B cell (primary cell): ENCODE measurements around the gene SMCO1. TPM values are rescaled to one million over a fixed set of nuclear protein-coding genes. Genes with fewer than 3 reads are reported as not detected.

Experiments used
- ATAC-seq: fragments of 200-7000 bp; cut with Tn5 transposase; one replicate; pipeline ENCODE4 v1.10.0; 2021; ENCODE audit warnings: low read depth, mild to moderate bottlenecking, moderate number of reproducible peaks, moderate library complexity
- CTCF ChIA-PET: fragments of 350-600 bp; sonication (Branson Sonifier 250); formaldehyde crosslinking; loops from one replicate; lab custom pipeline; 2021; ENCODE audit warnings: antibody characterized with exemption, inconsistent platforms; lab: Charles Lee
- POLR2A ChIA-PET: fragments of 350-600 bp; sonication (Branson Sonifier 250); formaldehyde crosslinking; loops from one replicate; lab custom pipeline; 2021; ENCODE audit warnings: antibody characterized with exemption; lab: Charles Lee
- DNase-seq: peaks from one replicate; pipeline ENCODE4 v3.0.0; 2013
- H2AFZ ChIP-seq: 2 replicates; pipeline ENCODE4 v1.6.1; 2012; ENCODE audit warnings: mild to moderate bottlenecking, low read depth, low read length; ENCODE audit not compliant: insufficient read depth, poor library complexity, severe bottlenecking
- H3K27ac ChIP-seq, 2 donors: 1 replicate in 1 of 2; 2 replicates in 1 of 2; pipeline ENCODE4 v1.5.1; 2012 to 2013; ENCODE audit warnings: low read length in 2 of 2, mild to moderate bottlenecking in 2 of 2, moderate library complexity in 1 of 2
- H3K27me3 ChIP-seq, 4 experiments: fragments of 200-600 bp in 1 of 4; sonication (generic) in 1 of 4; replicated peaks in 1 of 4; 1 replicate in 2 of 4; 2 replicates in 2 of 4; pipeline versions ENCODE4 v1.6.1 to v1.7.0; 2013 to 2016; ENCODE audit warnings: low read length in 3 of 4, mild to moderate bottlenecking in 2 of 4, mixed read lengths in 1 of 4, moderate library complexity in 1 of 4; ENCODE audit not compliant: insufficient read depth in 4 of 4, control insufficient read depth in 3 of 4; ENCODE audit errors: control extremely low read depth in 1 of 4
- H3K36me3 ChIP-seq, 2 experiments: replicated peaks in 1 of 2; 1 replicate in 1 of 2; 2 replicates in 1 of 2; pipeline versions ENCODE4 v1.6.1 to v1.7.1; 2013; ENCODE audit warnings: low read length in 1 of 2; ENCODE audit not compliant: insufficient read depth in 2 of 2, control insufficient read depth in 1 of 2; ENCODE audit errors: control extremely low read depth in 1 of 2, extremely low read depth in 1 of 2
- H3K4me1 ChIP-seq, 2 donors: fragments of 200-600 bp in 1 of 2; sonication (generic) in 1 of 2; 1 replicate in 1 of 2; 2 replicates in 1 of 2; pipeline versions ENCODE4 v1.5.1 to v1.6.1; 2013 to 2017; ENCODE audit warnings: low read length in 2 of 2; ENCODE audit not compliant: control insufficient read depth in 2 of 2, insufficient read depth in 2 of 2
- H3K4me2 ChIP-seq: replicated peaks from 2 replicates; pipeline ENCODE3; 2012; ENCODE audit warnings: mild to moderate bottlenecking, low read depth, low read length; ENCODE audit not compliant: poor library complexity, severe bottlenecking
- H3K4me3 ChIP-seq, 5 experiments: fragments of 200-600 bp in 1 of 5; sonication (generic) in 1 of 5; 1 replicate in 3 of 5; 2 replicates in 2 of 5; pipeline versions ENCODE4 v1.5.1 to v1.7.0; 2011 to 2016; ENCODE audit warnings: low read length in 4 of 5, mild to moderate bottlenecking in 4 of 5, low read depth in 2 of 5, control low read depth in 1 of 5, moderate library complexity in 1 of 5; ENCODE audit not compliant: insufficient read depth in 1 of 5; ENCODE audit errors: control extremely low read depth in 1 of 5, extremely low read depth in 1 of 5
- H3K79me2 ChIP-seq: fragments of 200-600 bp; sonication (generic); one replicate; pipeline ENCODE4 v1.6.0; 2016; ENCODE audit warnings: low read length; ENCODE audit not compliant: control insufficient read depth, insufficient read depth
- H3K9ac ChIP-seq: fragments of 200-600 bp; sonication (generic); 2 replicates; pipeline ENCODE4 v1.6.1; 2017; ENCODE audit warnings: mild to moderate bottlenecking, low read length, moderate library complexity
- H3K9me3 ChIP-seq, 3 donors: one replicate each; pipeline versions ENCODE4 v1.6.1 to v1.7.1; 2013; ENCODE audit warnings: low read length in 2 of 3; ENCODE audit not compliant: control insufficient read depth in 2 of 3, insufficient read depth in 1 of 3; ENCODE audit errors: control extremely low read depth in 1 of 3
- H4K20me1 ChIP-seq: 2 replicates; pipeline ENCODE4 v1.6.0; 2012; ENCODE audit warnings: mild to moderate bottlenecking, low read length; ENCODE audit not compliant: insufficient read depth, control insufficient read depth, poor library complexity, severe bottlenecking
- H3K27ac Mint-ChIP-seq: one replicate; pipeline ENCODE4 v1.8.0; 2021; ENCODE audit warnings: mixed read lengths
- H3K27me3 Mint-ChIP-seq: one replicate; pipeline ENCODE4 v1.8.0; 2021; ENCODE audit warnings: mixed read lengths
- H3K4me1 Mint-ChIP-seq: one replicate; pipeline ENCODE4 v1.8.0; 2021; ENCODE audit warnings: mixed read lengths
- H3K4me3 Mint-ChIP-seq: one replicate; pipeline ENCODE4 v1.8.0; 2021; ENCODE audit warnings: mixed read lengths
- H3K9me3 Mint-ChIP-seq: one replicate; pipeline ENCODE4 v1.8.0; 2022; ENCODE audit warnings: mixed read lengths; ENCODE audit not compliant: insufficient read depth
- EZH2 ChIP-seq: IDR thresholded peaks from 2 replicates; pipeline ENCODE4 v1.6.1; 2012; ENCODE audit warnings: borderline replicate concordance, low read depth, mild to moderate bottlenecking, moderate library complexity, low read length; ENCODE audit not compliant: insufficient read depth, poor library complexity, severe bottlenecking
- WGBS: methylation state at CpG from one replicate; pipeline ENCODE4 v1.1.5; 2013; ENCODE audit warnings: missing lambda C conversion rate; ENCODE audit not compliant: insufficient coverage; 5-methylcytosine and 5-hydroxymethylcytosine counted together
- intact Hi-C: fragments of 100-400 bp; cut with micrococcal nuclease; formaldehyde crosslinking; loops from one replicate; pipeline ENCODE4 v1.10.0; 2022
- polyA plus RNA-seq: library from polyadenylated mRNA; depleted of rRNA; stranded (reverse); fragments of >200 nt; gene quantifications from 2 replicates; pipeline ENCODE4 v1.2.3, GENCODE V29; 2012
- total RNA-seq, 2 donors: library from RNA; stranded (reverse); fragments of 120-200 nt in 1 of 2; gene quantifications; 1 replicate in 1 of 2; 2 replicates in 1 of 2; pipeline versions ENCODE4 v1.2.3 to v1.2.4, GENCODE V29; 2013 to 2022
- TF ChIP-seq, protein P1 (sequence below): fragments of 200-600 bp; IDR thresholded peaks from one replicate; pipeline ENCODE4 v1.8.0; 2022; ENCODE audit warnings: antibody characterized with exemption, mild to moderate bottlenecking

Gene SMCO1
- total and polyA plus RNA-seq, 2 donors (not counting 1 experiment from before 2014, with no cell fraction given), result not detected

GRCh38 chr3:196559826-196560225 is 44.7 kb upstream of the SMCO1 start:
- no peaks in the 10 kb centered on the region for H3K27me3 ChIP-seq
- no peaks in the 10 kb centered on the region for H3K9me3 ChIP-seq
- peaks cover 3 to 5% of the 10 kb centered on the region in 2 donors for H3K4me1 ChIP-seq
- Mint-ChIP-seq H3K27me3 (no peaks in the 10 kb centered on the region), H3K4me3 (no peak overlapping the region), H3K4me1 (peaks cover 9% of the 10 kb centered on the region), H3K9me3 (no peaks in the 10 kb centered on the region), H3K27ac (no peak overlapping the region)
- no peak overlapping the region for H3K9ac ChIP-seq
- H2AFZ ChIP-seq, result no peak overlapping the region
- WGBS, result 100% methylated on average over 1 of the region's 3 CpGs
- TF ChIP-seq, protein P1, sequence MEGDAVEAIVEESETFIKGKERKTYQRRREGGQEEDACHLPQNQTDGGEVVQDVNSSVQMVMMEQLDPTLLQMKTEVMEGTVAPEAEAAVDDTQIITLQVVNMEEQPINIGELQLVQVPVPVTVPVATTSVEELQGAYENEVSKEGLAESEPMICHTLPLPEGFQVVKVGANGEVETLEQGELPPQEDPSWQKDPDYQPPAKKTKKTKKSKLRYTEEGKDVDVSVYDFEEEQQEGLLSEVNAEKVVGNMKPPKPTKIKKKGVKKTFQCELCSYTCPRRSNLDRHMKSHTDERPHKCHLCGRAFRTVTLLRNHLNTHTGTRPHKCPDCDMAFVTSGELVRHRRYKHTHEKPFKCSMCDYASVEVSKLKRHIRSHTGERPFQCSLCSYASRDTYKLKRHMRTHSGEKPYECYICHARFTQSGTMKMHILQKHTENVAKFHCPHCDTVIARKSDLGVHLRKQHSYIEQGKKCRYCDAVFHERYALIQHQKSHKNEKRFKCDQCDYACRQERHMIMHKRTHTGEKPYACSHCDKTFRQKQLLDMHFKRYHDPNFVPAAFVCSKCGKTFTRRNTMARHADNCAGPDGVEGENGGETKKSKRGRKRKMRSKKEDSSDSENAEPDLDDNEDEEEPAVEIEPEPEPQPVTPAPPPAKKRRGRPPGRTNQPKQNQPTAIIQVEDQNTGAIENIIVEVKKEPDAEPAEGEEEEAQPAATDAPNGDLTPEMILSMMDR, result no peak
- no peak for TF ChIP-seq EZH2
- CTCF ChIA-PET, result interaction anchor here (0.6 kb wide), 1 partner anchor 291 kb away, joined by 3 read pairs; no protein-coding TSS in a partner anchor
- H3K4me3 ChIP-seq, result no peak overlapping the region
- intact Hi-C loops, result no loop called here
- ATAC-seq (no peak), DNase-seq (no peak)
- peaks cover 4% of the 10 kb centered on the region for H4K20me1 ChIP-seq
- H3K36me3 ChIP-seq, result peaks cover 13 to 27% of the 10 kb centered on the region in 2 experiments
- no peak overlapping the region for H3K4me2 ChIP-seq
- POLR2A ChIA-PET, result no interaction called here
- no peak overlapping the region for H3K27ac ChIP-seq
- H3K79me2 ChIP-seq, result peaks cover 19% of the 10 kb centered on the region

DNA sequence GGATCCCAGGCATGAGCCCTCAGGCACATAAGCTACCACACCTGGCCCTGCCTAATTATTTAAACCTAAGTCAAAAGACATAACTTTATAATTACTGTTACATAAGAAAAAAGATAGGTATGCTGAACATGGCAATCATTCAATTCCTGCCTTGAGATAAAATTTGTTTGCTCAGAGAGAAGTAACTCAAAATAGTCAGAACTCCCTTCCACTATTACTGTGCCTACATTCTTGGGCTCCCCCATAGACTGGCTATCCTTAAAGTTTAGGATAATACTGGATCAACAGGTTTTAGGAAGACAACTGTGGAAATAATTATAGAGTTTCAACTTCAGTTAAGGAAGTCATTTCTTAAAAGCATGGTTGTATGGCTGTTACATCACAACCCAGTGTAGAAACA is 43.3 kb upstream of the SMCO1 start:
- intact Hi-C loops, result no loop called here
- Mint-ChIP-seq H3K4me1 (peaks cover 22% of the 10 kb centered on the region), H3K27me3 (no peaks in the 10 kb centered on the region), H3K27ac (no peak overlapping the region), H3K9me3 (no peaks in the 10 kb centered on the region), H3K4me3 (no peak overlapping the region)
- no peak overlapping the region for H3K4me2 ChIP-seq
- TF ChIP-seq, protein P1, result no peak
- TF ChIP-seq EZH2, result no peak
- DNase-seq (no peak), ATAC-seq (no peak)
- peaks cover 13 to 27% of the 10 kb centered on the region in 2 experiments for H3K36me3 ChIP-seq
- no peak overlapping the region for H2AFZ ChIP-seq
- ChIA-PET CTCF (interaction anchor here (0.5 kb wide), 1 partner anchor 15 kb away, joined by 3 read pairs; no protein-coding TSS in a partner anchor), POLR2A (no interaction called here)
- H3K27ac ChIP-seq, result no peak overlapping the region
- H3K4me1 ChIP-seq, result peaks cover 14 to 19% of the 10 kb centered on the region in 2 donors
- no peak overlapping the region for H3K4me3 ChIP-seq
- H3K79me2 ChIP-seq, result peaks cover 16% of the 10 kb centered on the region
- H4K20me1 ChIP-seq, result peaks cover 1% of the 10 kb centered on the region
- no peaks in the 10 kb centered on the region for H3K27me3 ChIP-seq
- no peaks in the 10 kb centered on the region for H3K9me3 ChIP-seq
- no peak overlapping the region for H3K9ac ChIP-seq
